GOT3 (cell line): ENCODE measurements around the gene ITPR3.

ENCODE experiments used
- DNase-seq: peaks from one replicate; lab custom pipeline; 2025; ENCODE audit warnings: mixed read lengths; lab: John Stamatoyannopoulos, UW

Gene ITPR3

DNA sequence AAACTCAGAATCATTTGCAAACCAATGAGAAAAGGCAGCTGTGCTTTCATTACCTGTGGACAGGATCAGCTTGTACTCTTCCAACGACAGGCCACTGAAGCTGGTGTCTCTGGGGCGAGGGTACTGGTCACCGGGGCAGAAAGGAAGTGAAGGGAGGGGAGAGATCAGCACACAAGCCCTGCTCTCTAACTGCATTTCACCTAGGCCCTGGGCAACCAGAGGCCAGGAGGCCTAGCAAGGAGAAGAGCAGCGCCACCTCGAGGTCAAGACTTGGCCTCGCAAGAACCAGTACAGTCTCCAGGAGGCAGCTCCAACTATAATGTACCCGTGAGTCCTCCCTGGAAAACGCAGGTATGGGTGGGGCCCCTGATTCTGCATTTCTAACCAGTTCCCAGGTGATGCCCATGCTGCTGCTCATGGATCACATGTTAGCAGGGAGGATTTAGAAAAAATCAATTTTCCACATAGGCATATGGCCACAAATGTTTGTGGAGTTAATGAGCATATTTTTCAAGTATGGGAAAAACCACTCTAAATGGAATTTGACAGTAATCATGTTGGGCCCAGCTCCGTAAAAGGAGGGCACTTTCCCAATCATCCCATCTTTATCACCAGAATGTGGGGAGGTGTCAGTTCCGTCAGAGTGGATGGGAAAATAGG lies 79.4 kb downstream of the ITPR3 start:
- DNase-seq = no peak

DNA sequence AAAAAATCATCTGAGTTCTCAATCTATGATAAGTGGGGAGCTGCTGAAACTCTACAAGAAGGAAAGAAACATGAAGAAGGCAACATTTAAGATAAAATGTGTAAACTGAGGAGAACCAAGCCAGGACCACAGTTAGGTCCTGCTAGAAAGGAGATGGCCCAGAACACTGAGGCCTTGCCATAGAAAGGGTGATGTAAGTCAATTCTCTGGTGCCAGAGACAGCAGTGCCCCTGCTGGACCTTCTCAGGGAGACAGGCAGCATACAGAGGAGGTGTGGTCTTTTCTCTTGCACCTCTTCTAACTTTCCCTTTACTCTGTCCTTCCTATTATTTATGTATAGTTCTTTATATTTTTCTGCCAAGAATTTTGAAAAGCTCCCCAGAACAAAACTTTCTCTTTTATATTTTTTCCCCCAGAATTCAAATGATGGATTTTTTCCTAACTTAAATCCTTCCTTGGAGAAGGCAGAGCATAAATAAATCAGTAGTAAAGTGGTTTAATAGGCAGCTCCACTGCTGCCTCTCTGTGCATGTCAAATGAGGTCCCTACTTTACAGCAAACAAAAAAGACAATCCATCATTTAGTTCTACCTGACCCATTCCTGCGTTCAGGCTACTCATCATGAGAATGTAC lies 81.3 kb downstream of the ITPR3 start:
- no peak for DNase-seq

- DNase-seq = no peak
Measured at GRCh38 chr6:33704215-33705066, 83.3 kb downstream of the ITPR3 start.

- DNase-seq = no peak
Measured at GRCh38 chr6:33705268-33705885, 84.3 kb downstream of the ITPR3 start.

DNA sequence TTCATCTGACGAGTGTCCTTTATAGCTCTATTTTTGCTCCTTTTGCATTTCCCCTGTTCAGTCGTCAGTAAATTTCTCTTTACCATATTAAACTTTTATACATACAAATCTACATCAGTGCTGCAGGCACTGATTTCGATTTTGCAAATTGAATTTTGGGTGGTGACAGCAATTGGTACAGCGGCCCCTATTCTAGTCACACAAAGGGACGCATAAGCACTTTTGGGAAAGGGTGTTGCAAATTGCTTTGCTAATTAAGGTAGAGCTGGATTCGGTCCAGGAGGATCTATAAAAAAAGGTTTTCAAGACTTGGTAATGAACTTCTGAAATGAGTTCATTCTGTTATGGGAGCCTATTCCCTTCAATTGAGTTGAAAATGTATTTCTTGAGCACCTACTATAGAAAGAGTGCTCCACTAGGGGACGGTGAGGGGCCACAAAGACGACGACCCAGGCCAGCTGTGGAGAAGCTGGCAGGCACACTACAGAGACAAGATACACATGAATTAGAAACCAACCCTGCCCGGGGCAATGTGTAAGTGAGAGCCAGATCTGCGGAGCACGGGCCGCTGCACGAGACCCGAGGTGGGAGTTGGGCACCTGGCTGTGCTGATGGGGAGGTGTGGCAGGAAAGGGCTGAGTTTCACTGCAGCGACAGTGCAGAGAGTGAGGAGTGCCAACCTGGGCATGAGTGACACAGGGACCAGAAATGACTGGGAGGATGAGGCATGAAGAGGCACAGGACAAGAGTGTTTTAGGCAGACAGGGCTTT lies 85.0 kb downstream of the ITPR3 start:
- DNase-seq = no peak

GRCh38 chr6:33707771-33708170 lies 86.6 kb downstream of the ITPR3 start:
- no peak for DNase-seq

GRCh38 chr6:33708516-33709204 lies 87.5 kb downstream of the ITPR3 start:
- DNase-seq = no peak

DNA sequence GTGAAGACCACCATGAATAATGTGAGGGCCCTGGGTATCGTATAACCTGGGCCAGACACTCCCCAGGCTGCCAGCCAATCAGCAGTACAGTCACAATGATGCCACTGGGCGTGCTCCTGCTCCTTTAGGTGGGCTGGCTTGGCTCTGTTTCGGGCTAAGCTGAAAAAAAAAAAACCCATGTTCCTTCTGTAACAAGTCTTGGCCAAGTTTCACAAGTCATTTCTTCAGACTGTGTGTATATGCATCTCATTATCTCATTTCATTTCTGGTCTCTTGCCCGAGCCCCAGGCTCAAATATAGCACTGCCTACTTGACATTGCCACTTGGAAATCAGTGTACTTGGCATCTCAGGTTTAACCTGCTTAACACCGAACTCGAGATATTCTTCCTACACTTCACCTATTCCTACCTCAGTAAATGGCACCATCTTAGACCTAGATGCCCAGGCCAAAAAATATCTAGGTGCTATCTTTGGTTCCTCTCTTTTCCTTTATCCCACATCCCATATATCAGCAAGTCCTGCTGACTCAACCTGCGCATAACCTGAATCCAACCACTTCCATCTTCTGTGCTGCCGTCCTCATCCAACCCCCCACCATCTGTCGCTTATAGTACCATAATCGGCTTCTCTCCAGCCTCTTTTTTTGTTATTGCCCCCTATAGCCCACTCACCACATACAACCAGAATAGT lies 88.6 kb downstream of the ITPR3 start:
- DNase-seq = no peak

DNA sequence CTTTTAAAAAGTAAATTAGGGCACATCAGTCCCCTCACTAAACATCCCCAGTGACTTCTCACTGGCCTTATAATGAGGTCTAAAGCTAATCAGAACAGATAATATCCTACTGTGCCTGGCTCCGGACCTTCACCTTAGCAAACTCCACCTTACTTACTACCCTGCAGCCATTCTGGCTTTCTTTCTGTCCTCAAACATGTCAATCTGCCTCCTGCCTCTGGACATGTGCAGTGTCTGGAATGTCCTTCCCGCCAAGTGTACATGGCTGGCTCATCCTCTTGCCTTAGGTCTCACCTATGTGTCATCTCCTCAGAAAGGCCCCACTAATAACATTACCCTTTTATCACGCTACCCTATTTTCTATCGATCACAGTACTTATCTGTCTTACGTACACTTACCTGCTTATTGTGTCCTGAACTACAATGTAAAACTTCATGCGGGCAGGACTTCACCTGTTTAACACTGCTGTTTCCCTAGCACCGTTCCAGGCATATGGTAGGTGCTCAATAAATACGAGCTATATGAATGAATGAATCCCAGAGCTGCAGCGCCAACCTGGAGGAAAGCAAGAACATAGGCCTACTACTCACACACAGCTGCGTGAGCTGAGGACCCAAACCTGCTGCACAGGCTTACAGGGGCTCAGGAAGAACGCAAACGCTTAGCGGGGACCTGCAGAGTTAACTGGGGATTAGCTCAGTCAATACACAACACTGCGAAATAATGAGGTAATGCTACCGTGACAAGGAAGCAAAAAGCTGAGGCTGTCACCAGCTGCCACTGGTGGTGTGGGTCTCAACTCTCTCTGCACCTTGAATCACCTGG lies 89.4 kb downstream of the ITPR3 start:
- DNase-seq = no peak

DNA sequence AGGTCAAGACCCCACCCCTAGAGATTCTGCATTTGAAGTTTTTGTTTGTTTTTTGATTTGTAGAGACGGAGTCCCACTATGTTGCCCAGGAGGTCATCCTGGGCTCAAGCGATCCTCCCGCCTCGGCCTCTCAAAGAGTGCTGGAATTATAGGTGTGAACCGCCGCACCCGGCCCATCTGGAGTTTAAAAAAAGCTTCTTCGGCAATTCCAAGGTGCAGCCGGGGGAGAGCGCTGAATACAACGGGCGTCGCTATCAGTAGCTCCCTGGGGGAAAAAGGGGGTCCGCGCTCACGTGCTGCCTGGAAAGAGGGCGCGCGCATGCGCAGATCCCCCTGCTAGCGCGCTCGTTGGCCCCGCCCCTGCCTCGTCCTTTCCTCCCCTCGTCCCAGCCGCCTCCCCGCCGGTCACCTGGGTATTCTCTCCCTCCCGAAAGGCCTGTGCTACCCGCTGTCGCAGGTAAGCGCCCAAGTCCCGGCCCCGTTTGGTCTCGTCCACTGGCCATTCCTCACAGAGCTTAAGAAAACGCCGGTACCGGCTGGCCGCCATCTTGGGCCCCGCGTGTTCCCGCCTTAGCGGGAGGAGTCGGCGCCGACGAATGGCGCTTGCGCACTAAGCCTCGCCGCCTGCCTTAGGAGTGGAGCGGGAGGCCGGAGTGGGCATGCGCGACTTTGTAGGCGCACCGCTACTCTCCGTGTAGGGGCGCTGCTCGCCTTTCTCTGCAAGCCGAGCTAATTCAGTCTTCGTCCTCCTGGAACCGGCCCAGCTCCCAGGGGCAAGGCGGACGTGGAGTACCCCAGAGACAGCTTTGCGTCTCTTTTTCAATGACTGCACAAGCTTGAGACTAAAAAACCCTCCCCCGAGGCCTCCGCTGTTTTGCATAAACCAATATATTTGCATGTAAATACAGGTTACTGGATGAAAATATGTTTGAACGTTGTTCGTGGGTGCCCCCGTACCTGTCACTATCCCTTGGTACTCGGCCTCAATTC lies 90.3 kb downstream of the ITPR3 start, which contains the start of gene UQCC2:
Gene UQCC2, minus strand, starts transcription at position 561 of the 990 bp plus-strand sequence. Its CDS starts 14 bp downstream, at position 547.
- peak; percentile 83 for DNase-seq

- DNase-seq = no peak
Measured at GRCh38 chr6:33712914-33713313, 91.8 kb downstream of the ITPR3 start.

DNA sequence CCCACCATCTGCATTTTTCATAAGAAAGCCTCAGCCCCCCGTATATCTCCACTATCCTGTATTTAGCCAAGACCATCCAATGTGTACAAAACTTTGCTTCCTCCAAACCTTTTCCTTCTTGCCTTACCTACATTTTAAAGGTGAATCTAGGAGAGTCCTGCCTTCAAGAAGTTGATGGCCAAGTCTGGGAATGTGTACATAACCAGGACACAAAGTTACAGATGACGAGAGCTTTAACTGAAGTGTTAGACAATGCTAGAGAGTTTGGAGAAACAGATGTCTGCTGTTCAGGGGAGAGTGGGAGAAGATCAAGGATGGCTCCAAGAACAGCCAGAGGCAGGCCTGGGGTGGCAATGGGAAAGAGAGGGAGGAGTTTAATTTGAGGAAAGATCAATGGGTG lies 92.7 kb downstream of the ITPR3 start:
- no peak for DNase-seq

- DNase-seq = no peak
Measured at GRCh38 chr6:33714385-33715040, 93.4 kb downstream of the ITPR3 start.

GRCh38 chr6:33716379-33716778 lies 95.3 kb downstream of the ITPR3 start:
- DNase-seq = no peak

- no peak for DNase-seq
Measured at GRCh38 chr6:33716890-33717632, 95.9 kb downstream of the ITPR3 start.

DNA sequence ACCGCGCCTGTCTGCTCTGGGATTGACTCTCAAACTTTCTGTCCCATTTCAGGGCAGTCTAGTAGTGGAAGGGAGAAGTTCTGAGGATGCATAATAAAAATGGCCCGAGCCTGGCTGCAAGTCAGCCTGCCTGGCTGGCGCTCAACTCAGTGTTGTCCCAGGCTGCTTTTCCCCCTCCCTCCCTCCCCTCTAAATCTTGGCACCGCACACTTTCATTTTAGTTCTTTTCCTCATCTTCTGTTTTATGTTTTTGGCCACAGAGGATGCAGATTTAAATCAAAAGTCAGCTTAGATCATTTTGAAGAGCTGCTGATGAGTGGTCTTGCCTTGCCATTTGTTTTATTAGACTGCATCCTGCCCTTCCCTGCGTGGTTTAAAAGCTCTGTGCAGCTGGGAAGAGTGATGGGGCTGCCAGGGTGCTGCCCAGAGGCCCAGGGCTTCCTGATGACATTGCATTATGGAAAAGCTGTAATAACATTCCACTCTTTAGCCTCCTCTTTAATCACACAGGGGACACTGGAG lies 96.9 kb downstream of the ITPR3 start:
- no peak for DNase-seq

DNA sequence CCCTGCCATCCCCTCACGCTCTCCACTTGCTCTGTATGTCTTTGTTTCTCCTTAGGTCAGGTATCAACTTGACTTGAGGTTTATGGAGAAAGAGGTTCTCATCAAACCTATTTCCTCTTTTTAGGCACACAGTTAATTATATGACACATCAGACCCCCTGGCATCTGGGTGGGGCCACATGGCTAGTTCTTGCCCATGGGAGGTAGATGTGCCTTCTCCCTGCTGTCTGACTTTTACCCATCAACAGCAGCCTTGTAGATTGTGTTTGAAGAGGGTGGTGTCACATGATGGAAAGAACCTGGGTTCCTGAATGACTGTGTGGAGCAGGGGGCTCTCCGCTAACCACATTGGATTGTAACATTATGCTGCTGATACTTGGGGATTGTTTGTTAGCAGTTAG lies 97.6 kb downstream of the ITPR3 start:
- no peak for DNase-seq
